Endothelial cell of umbilical vein (primary cell): ENCODE data around the gene KDM4B. TPM values are rescaled to one million over a fixed set of nuclear protein-coding genes. Genes with fewer than 3 reads are reported as not detected.

Experiments used
- BruUV-seq: library from RNA; stranded (reverse); fragments of 400-500 nt; replicated peaks from 2 replicates; lab custom pipeline; 2021; lab: Mats Ljungman, UMichigan
- CTCF ChIA-PET: fragments of 300-600, 350-600 bp; sonication (Branson Sonifier 250); formaldehyde crosslinking; loops from one replicate; lab custom pipeline; 2021; ENCODE audit warnings: antibody characterized with exemption, inconsistent platforms; lab: Charles Lee
- POLR2A ChIA-PET: fragments of 300-600, 350-600 bp; sonication (Branson Sonifier 250); formaldehyde crosslinking; loops from one replicate; lab custom pipeline; 2021; ENCODE audit warnings: antibody characterized with exemption, inconsistent platforms; lab: Charles Lee
- DNase-seq: peaks from one replicate; pipeline ENCODE4 v3.0.0-alpha.2; 2011; ENCODE audit warnings: low read depth, low spot score
- FAIRE-seq: peaks from 2 replicates; lab custom pipeline; 2011; peaks lifted over from hg19 to GRCh38; lab: Jason Lieb, UNC
- H2AFZ ChIP-seq: 2 replicates; pipeline ENCODE4 v1.6.0; 2012; ENCODE audit warnings: low read depth, low read length, control low read depth, inconsistent platforms
- H3K27ac ChIP-seq: 2 replicates; pipeline ENCODE4 v1.5.1; 2011; ENCODE audit warnings: low read depth, mild to moderate bottlenecking, control low read depth, low read length, moderate library complexity; ENCODE audit not compliant: insufficient read depth
- H3K27me3 ChIP-seq, 2 experiments: 2 replicates each; pipeline versions ENCODE4 v1.6.0 to v1.6.1; 2011; ENCODE audit warnings: low read length in 2 of 2, mixed read lengths in 1 of 2; ENCODE audit not compliant: control insufficient read depth in 2 of 2, insufficient read depth in 2 of 2
- H3K36me3 ChIP-seq, 2 experiments: 2 replicates in 1 of 2; 3 replicates in 1 of 2; pipeline ENCODE4 v1.5.1; 2011; ENCODE audit warnings: low read length in 2 of 2, mild to moderate bottlenecking in 1 of 2, moderate library complexity in 1 of 2; ENCODE audit not compliant: control insufficient read depth in 2 of 2, insufficient read depth in 2 of 2; ENCODE audit errors: extremely low read depth in 1 of 2
- H3K4me1 ChIP-seq: 3 replicates; pipeline ENCODE4 v1.5.1; 2011; ENCODE audit warnings: mild to moderate bottlenecking, low read length; ENCODE audit not compliant: control insufficient read depth, insufficient read depth; ENCODE audit errors: extremely low read depth
- H3K4me2 ChIP-seq: 2 replicates; pipeline ENCODE4 v1.6.1; 2011; ENCODE audit warnings: low read length, control low read depth, mixed read lengths; ENCODE audit not compliant: insufficient read depth
- H3K4me3 ChIP-seq, 3 experiments: fragments of 200-600 bp in 1 of 3; sonication (generic), shearing (Covaris generic) in 1 of 3; replicated peaks in 1 of 3; 2 replicates each; pipeline ENCODE4 v1.5.1; 2011 to 2016; ENCODE audit warnings: control low read depth in 3 of 3, low read length in 3 of 3, mild to moderate bottlenecking in 2 of 3, inconsistent platforms in 1 of 3, low read depth in 1 of 3, moderate library complexity in 1 of 3; ENCODE audit not compliant: insufficient read depth in 1 of 3
- H3K79me2 ChIP-seq: 2 replicates; pipeline ENCODE4 v1.6.0; 2012; ENCODE audit warnings: low read length, inconsistent platforms; ENCODE audit not compliant: control insufficient read depth, insufficient read depth
- H3K9ac ChIP-seq: replicated peaks from 2 replicates; pipeline ENCODE3; 2011; ENCODE audit warnings: low read length, control low read depth; ENCODE audit not compliant: insufficient read depth; ENCODE audit errors: extremely low read depth
- H3K9me1 ChIP-seq: replicated peaks from 3 replicates; pipeline ENCODE4 v1.6.0; 2011; ENCODE audit warnings: mild to moderate bottlenecking, low read length; ENCODE audit not compliant: control insufficient read depth, insufficient read depth; ENCODE audit errors: extremely low read depth
- H3K9me3 ChIP-seq: replicated peaks from 2 replicates; pipeline ENCODE4 v1.5.1; 2012; ENCODE audit warnings: low read length, inconsistent platforms; ENCODE audit not compliant: control insufficient read depth, insufficient read depth
- H4K20me1 ChIP-seq: replicated peaks from 2 replicates; pipeline ENCODE3; 2011; ENCODE audit warnings: mild to moderate bottlenecking, low read length; ENCODE audit not compliant: control insufficient read depth, insufficient read depth; ENCODE audit errors: extremely low read depth
- EZH2 ChIP-seq: IDR thresholded peaks from 2 replicates; pipeline ENCODE4 v1.6.1; 2012; ENCODE audit warnings: borderline replicate concordance, low read depth, mild to moderate bottlenecking, moderate library complexity, low read length, inconsistent platforms; ENCODE audit not compliant: severe bottlenecking
- GATA2 ChIP-seq: IDR thresholded peaks from 2 replicates; pipeline ENCODE4 v1.7.0; 2011; ENCODE audit warnings: low read depth, mild to moderate bottlenecking, moderate library complexity, mixed read lengths, low read length; ENCODE audit not compliant: insufficient read length, insufficient read depth
- JUN ChIP-seq: IDR thresholded peaks from 2 replicates; pipeline ENCODE4 v1.6.1; 2011; ENCODE audit warnings: borderline replicate concordance, low read depth; ENCODE audit not compliant: insufficient read length, insufficient read depth
- MYC ChIP-seq: IDR thresholded peaks from one replicate; pipeline ENCODE4 v1.6.1; 2011; ENCODE audit warnings: mild to moderate bottlenecking, low read depth, low read length
- POLR2A ChIP-seq: IDR thresholded peaks from 2 replicates; pipeline ENCODE4 v1.6.1; 2012; ENCODE audit warnings: low read depth, mild to moderate bottlenecking, control low read depth, low read length
- dilution Hi-C: fragments of 300-500 bp; cut with MboI; formaldehyde crosslinking; loops from one replicate; pipeline ENCODE4 v1.15.0; 2019; ENCODE audit warnings: low sequenced_read_pairs; ENCODE audit not compliant: extremely low pct_ligation_motif_present
- intact Hi-C: fragments of 100-400 bp; cut with micrococcal nuclease; formaldehyde crosslinking; loops from one replicate; pipeline ENCODE4 v1.10.0; 2022
- polyA plus RNA-seq, 4 experiments: library from polyadenylated mRNA; depleted of rRNA in 3 of 4; stranded (reverse) in 3 of 4; unstranded in 1 of 4; fragments of >200 nt; gene quantifications; 2 replicates each; pipeline versions ENCODE4 v1.2.1 to v1.2.3, GENCODE V29; 2011 to 2012; ENCODE audit warnings: missing spikeins in 1 of 4
- total RNA-seq: library from RNA; stranded (reverse); gene quantifications from 2 replicates; pipeline ENCODE4 v1.2.3, GENCODE V29; 2021
- TF ChIP-seq, protein P1 (sequence below): IDR thresholded peaks from 2 replicates; pipeline ENCODE4 v1.6.1; 2011; ENCODE audit not compliant: insufficient read depth, insufficient read length
- TF ChIP-seq, protein P2 (sequence below), 2 donors: IDR thresholded peaks; 1 replicate in 1 of 2; 2 replicates in 1 of 2; pipeline ENCODE4 v1.5.1; 2011; ENCODE audit warnings: low read length in 2 of 2, mild to moderate bottlenecking in 2 of 2, moderate library complexity in 2 of 2, control low read depth in 1 of 2, inconsistent platforms in 1 of 2, low read depth in 1 of 2; ENCODE audit not compliant: insufficient read depth in 1 of 2; ENCODE audit errors: extremely low read depth in 1 of 2

The KDM4B gene
- total and polyA plus RNA-seq, 2 donors (not counting 3 experiments of a cell fraction or from before 2014, with no cell fraction given): 12.4 to 37.2 TPM

DNA sequence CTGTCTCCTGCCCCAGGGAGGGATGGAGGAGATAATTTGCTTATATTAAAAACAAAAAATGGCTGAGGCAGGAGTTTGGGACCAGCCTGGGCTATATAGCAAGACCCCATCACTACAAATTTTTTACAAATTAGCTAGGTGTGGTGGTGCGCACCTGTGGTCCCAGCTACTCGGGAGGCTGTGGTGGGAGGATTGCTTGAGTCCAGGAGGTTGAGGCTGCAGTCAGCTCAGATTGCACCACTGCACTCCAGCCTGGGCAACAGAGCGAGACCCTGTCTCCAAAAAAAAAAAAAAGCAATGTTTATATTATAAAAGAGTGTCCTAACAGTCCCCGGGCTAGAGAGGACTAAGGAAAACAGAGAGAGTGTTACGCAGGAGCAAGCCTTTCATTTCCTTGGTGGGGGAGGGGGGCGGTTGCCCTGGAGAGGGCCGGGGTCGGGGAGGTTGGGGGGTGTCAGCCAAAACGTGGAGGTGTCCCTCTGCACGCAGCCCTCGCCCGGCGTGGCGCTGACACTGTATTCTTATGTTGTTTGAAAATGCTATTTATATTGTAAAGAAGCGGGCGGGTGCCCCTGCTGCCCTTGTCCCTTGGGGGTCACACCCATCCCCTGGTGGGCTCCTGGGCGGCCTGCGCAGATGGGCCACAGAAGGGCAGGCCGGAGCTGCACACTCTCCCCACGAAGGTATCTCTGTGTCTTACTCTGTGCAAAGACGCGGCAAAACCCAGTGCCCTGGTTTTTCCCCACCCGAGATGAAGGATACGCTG lies 184.0 kb downstream of the KDM4B start:
- DNase-seq (no peak), FAIRE-seq (no peak)
- H3K9me3 ChIP-seq: no peaks in the 10 kb centered on the region
- TF ChIP-seq POLR2A: no peak
- TF ChIP-seq JUN: no peak
- TF ChIP-seq, protein P1, sequence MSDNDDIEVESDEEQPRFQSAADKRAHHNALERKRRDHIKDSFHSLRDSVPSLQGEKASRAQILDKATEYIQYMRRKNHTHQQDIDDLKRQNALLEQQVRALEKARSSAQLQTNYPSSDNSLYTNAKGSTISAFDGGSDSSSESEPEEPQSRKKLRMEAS: no peak
- TF ChIP-seq GATA2: no peak
- TF ChIP-seq EZH2: no peak
- TF ChIP-seq, protein P2, sequence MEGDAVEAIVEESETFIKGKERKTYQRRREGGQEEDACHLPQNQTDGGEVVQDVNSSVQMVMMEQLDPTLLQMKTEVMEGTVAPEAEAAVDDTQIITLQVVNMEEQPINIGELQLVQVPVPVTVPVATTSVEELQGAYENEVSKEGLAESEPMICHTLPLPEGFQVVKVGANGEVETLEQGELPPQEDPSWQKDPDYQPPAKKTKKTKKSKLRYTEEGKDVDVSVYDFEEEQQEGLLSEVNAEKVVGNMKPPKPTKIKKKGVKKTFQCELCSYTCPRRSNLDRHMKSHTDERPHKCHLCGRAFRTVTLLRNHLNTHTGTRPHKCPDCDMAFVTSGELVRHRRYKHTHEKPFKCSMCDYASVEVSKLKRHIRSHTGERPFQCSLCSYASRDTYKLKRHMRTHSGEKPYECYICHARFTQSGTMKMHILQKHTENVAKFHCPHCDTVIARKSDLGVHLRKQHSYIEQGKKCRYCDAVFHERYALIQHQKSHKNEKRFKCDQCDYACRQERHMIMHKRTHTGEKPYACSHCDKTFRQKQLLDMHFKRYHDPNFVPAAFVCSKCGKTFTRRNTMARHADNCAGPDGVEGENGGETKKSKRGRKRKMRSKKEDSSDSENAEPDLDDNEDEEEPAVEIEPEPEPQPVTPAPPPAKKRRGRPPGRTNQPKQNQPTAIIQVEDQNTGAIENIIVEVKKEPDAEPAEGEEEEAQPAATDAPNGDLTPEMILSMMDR (IDR thresholded peaks at IDR 0.05; ENCODE audit: extremely low read depth in 1 of 2, insufficient read depth in 1 of 2, low read depth in 1 of 2, low read length in 2 of 2): no peak
- no peak for TF ChIP-seq MYC
- no peaks in the 10 kb centered on the region for H3K9me1 ChIP-seq
- POLR2A ChIA-PET: no interaction called here
- dilution Hi-C loops (no loop called here), intact Hi-C loops (no loop called here)
- H3K79me2 ChIP-seq: no peaks in the 10 kb centered on the region
- no peaks in the 10 kb centered on the region for H3K4me1 ChIP-seq
- BruUV-seq: no TSS peak
- H3K4me2 ChIP-seq: no peak overlapping the region
- no peak overlapping the region for H3K9ac ChIP-seq
- no peaks in the 10 kb centered on the region for H4K20me1 ChIP-seq
- H2AFZ ChIP-seq: no peak overlapping the region
- CTCF ChIA-PET: interaction anchor here (2.3 kb wide), 1 partner anchor 104 kb away, joined by 10 read pairs; no protein-coding TSS in a partner anchor
- H3K27me3 ChIP-seq: no peaks in the 10 kb centered on the region
- no peaks in the 10 kb centered on the region for H3K36me3 ChIP-seq
- H3K27ac ChIP-seq: no peak overlapping the region
- H3K4me3 ChIP-seq: no peak overlapping the region
